Stimulated activated CD8-positive, alpha-beta memory T cell treated with anti-CD3 and anti-CD28 coated beads, Interleukin-12 subunit alpha, Interleukin-12 subunit beta, amount 100 ng/mL, for 4 hours (primary cell): ENCODE results near the gene BCAS3.
"Not testable (repeated sequence)": the region's sequence is repeated elsewhere in the genome, so short reads cannot be mapped to it uniquely, and the experiment has no call there.

Experiments
- DNase-seq: peaks from one replicate; pipeline ENCODE4 v3.0.0-alpha.2; 2020; ENCODE audit warnings: low read depth

The BCAS3 gene

GRCh38 chr17:60935991-60936390, 258.3 kb downstream of the BCAS3 start:
- DNase-seq = not testable (repeated sequence)

GRCh38 chr17:60939318-60939717, 261.7 kb downstream of the BCAS3 start:
- no peak for DNase-seq

GRCh38 chr17:60941028-60941427, 263.4 kb downstream of the BCAS3 start:
- DNase-seq = no peak

GRCh38 chr17:60941571-60941970, 263.9 kb downstream of the BCAS3 start:
- DNase-seq = no peak

- no peak for DNase-seq
Observed at GRCh38 chr17:60944751-60945150, 267.1 kb downstream of the BCAS3 start.

GRCh38 chr17:60947100-60947499, 269.4 kb downstream of the BCAS3 start:
- DNase-seq = no peak

- DNase-seq = no peak
Observed at GRCh38 chr17:60947543-60947942, 269.9 kb downstream of the BCAS3 start.

GRCh38 chr17:60952747-60953146, 275.1 kb downstream of the BCAS3 start:
- DNase-seq = no peak

GRCh38 chr17:60959011-60959410, 281.4 kb downstream of the BCAS3 start:
- no peak for DNase-seq

GRCh38 chr17:60959696-60960095, 282.0 kb downstream of the BCAS3 start:
- DNase-seq = no peak

GRCh38 chr17:60960398-60961065, 282.9 kb downstream of the BCAS3 start:
- no peak for DNase-seq

- no peak for DNase-seq
Observed at GRCh38 chr17:60964160-60964559, 286.5 kb downstream of the BCAS3 start.

GRCh38 chr17:60968266-60968665, 290.6 kb downstream of the BCAS3 start:
- DNase-seq = no peak

GRCh38 chr17:60969500-60970037, 291.9 kb downstream of the BCAS3 start:
- DNase-seq = no peak

GRCh38 chr17:60970741-60971140, 293.1 kb downstream of the BCAS3 start:
- no peak for DNase-seq

GRCh38 chr17:60971515-60972369, 294.1 kb downstream of the BCAS3 start:
- DNase-seq = no peak

GRCh38 chr17:60976861-60977260, 299.2 kb downstream of the BCAS3 start:
- not testable (repeated sequence) for DNase-seq

GRCh38 chr17:60989379-60989778, 311.7 kb downstream of the BCAS3 start:
- DNase-seq = no peak

- no peak for DNase-seq
Observed at GRCh38 chr17:60989846-60990245, 312.2 kb downstream of the BCAS3 start.

- DNase-seq = no peak
Observed at GRCh38 chr17:60993497-60993896, 315.8 kb downstream of the BCAS3 start.

GRCh38 chr17:60995680-60996079, 318.0 kb downstream of the BCAS3 start:
- DNase-seq = no peak

- no peak for DNase-seq
Observed at GRCh38 chr17:61000911-61001310, 323.3 kb downstream of the BCAS3 start.

GRCh38 chr17:61002316-61002736, 324.7 kb downstream of the BCAS3 start:
- no peak for DNase-seq
